GM19025 (cell line): ENCODE data around the gene ARHGEF12.

Source experiments
- ATAC-seq: cut with Tn5 transposase; IDR thresholded peaks from one replicate; pipeline ENCODE4 v1.9.1; 2021; ENCODE audit warnings: mild to moderate bottlenecking, low read depth, moderate library complexity; ENCODE audit not compliant: unreplicated experiment

The ARHGEF12 gene

DNA sequence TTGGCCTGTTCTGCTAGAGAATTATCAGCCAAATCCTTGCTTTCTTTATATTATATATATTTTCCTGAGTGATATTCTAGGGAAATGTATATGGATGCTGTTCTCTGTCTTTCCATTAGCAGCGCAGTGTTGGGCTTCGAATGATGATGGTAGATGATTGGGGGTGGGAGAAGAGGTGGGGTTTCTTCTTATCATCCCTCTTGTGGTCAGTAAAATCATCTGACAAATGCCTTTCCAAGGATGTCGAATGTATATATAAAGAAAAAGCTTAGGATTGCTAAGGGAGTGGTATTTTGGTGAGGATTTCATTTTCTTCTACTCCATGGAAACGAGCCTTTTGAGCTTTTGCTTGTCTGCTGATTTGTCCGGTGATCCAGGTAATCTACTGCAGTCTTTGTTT lies 48.9 kb downstream of the ARHGEF12 start:
- no peak for ATAC-seq

DNA sequence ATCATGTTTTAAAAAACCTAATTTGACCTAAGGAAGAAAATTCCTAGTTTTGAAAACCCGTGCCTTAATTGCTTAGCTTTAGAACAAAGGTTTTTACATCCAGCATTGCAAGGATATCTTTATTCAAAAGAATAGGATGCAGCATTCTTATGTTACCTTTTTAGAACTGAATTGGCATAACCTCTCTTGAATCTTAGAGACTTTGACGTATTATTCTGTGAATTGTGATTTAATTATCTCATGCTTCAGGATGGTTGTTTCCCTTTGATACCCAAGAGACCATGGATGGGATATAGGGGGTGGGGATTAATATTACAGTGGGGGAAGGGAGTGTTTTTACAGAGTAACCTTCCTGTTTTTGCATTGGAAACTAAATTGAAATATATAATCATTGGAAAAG lies 49.4 kb downstream of the ARHGEF12 start:
- no peak for ATAC-seq

DNA sequence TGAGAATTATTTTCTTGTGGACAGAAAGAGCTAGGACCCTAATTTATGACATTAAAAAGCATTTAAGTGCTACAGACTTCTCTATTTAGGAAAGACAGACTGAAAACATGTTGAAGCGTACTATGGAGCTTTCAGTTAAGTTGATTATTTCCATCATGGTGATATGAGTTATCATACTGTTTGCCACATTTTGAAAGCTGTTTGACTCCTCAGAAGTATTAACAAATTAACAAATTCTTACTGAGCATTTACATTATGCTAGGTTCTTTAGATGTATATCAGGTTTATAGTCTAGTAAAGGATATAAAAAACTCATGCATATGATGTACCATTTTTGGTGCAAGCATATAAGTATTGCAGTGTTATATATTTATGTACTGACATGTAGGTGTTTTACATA lies 50.1 kb downstream of the ARHGEF12 start:
- no peak for ATAC-seq

DNA sequence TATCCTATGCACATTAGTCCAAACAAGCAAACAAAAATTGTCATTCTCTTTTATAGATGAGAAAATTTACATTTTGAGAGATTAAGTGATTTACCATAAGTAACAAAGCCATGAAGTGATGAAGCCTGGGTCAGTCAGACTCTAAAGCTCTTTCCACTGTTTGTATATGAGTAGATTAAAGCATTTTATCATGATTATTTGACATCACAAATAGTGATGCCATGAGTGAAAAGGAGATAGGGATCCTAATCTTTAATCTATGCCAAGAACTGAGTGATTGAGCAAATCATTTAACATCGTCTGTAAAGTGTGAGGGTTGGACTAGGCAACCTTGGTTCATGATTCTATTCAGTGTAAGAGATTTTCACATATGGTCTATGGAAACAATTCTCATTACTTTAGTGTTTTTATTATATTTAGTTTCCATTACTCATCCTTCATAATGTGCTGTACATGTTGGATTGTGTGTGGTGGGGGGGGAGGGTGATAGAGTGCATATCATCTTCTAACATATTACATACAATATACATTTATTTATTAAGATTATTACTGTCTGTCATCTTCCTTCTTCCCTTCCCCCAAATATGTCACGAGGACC lies 50.7 kb downstream of the ARHGEF12 start:
- ATAC-seq, result no peak

DNA sequence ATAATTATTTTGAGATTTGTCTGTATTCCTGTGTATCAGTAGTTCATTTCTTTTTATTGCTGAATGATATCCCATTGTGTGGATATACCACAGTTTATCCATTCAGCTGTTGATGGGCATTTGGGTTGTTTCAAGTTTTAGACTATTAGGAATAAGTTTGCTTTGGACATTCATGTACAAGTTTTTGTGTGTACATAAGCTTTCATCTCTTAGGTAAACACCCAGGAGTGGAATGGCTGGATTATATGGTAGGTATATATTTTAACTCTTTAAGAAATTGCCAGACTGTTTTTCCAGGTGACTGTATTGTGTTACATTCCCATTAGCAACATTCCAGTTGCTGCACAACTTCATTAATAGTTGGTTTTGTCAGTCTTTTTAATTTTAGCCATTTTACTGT lies 52.0 kb downstream of the ARHGEF12 start:
- ATAC-seq, result no peak

DNA sequence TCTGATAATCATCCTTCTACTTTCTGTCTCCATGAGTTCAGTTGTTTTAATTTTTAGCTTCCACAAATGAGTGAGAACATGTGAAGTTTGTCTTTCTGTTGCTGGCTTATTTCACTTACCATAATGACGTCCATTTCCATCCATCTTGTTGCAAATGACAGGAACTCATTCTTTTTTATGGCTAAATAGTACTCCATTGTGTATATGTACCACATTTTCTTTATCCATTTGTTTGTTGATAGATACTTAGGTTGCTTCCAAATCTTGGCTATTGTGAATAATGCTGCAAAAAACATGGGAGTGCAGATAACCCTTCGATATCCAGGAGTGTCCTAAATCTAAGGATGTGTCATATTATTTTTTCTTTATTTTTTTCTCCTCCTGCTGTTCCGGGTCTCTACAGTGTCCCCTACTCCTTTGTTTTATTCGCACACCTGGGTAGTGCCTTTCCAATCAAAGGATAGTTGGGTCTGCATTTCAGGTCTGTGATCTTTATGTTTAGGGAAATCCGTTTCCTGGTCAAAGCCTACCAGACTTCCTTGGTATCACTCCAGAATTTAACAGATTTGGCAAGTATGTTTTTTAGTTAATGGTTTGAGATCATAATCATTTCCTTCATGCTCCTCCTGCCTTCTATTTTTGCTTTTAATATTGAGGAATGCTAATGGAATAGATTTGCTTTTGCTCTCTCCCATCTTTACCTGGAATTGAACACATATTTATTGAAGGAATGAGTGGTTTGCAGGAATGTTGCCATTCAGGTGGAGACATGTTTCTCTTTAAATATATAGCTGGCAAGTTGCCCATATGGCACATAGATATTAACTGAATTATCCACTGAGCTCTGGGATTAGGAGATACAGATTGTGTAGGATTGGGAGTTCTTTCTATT lies 53.7 kb downstream of the ARHGEF12 start:
- no peak for ATAC-seq

DNA sequence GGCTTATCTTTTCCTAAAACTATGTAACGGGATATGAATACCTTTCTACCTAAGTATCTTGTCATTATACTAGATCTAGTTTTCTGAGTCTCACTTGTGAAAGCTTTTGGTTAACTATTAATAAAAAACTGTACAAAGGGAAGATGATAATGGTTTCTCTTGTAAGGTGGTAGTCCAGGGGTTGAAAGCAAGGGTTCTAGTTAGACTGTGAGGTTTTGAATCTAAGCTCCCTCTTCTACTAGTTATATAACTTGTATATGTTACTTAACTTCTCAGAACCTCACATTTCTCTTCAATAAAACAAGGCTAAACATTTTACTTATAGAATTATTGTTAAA lies 54.3 kb downstream of the ARHGEF12 start:
- no peak for ATAC-seq

DNA sequence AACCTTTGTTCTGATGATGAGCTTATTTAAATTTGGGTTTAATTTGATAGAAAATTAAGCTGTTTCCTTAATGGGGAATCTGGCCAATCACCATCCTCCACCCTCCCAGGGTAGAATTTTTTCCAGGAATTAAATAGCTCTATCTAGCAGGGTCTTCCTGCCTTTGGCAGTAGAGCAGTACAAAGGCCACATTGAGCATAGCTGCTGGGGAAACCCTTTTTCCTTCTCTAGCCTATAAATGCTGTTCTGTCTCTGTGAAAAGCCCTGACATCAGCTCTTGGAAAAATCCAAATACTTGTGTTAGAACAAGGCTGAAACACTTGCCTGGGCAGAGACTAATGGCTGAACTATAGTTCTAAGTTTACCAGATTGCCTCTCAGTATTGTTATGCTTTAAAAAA lies 55.1 kb downstream of the ARHGEF12 start:
- ATAC-seq, result no peak

DNA sequence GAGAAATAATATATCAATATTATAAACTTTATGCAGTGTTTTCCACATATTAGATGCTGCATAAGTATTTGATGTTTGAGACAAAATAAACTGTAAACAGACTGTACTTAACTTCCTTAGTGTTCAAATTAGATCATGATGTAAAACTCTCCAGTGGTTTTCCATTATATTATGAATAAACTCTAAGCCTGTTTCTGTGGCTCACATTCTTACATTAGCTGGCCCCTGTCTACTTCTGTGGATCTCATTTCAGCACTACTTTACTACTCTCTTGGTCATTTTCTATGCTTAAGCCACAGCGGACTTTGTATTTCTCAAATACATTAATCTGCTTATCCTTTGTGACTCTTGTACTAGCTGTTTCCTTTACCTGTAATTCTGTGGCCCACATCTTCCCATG lies 55.6 kb downstream of the ARHGEF12 start:
- no peak for ATAC-seq

DNA sequence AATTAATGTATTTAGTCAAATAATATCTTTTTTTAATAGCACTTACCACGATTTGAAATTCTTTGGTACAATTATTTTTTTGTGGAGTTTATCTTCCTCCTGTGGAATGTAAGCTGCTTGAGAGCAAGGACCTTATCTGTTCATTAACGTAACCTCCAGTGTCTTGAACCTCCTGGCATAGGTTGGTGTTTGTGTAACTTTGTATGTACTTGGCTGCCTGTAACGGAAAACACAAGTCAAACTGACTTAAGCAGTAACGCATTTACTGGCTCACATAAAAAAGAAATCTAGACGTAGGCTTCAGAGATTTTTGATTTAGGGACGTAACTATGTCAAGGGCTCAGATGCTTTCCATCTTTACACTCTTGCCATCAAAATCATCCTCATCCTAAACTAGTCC lies 56.1 kb downstream of the ARHGEF12 start:
- ATAC-seq, result no peak

DNA sequence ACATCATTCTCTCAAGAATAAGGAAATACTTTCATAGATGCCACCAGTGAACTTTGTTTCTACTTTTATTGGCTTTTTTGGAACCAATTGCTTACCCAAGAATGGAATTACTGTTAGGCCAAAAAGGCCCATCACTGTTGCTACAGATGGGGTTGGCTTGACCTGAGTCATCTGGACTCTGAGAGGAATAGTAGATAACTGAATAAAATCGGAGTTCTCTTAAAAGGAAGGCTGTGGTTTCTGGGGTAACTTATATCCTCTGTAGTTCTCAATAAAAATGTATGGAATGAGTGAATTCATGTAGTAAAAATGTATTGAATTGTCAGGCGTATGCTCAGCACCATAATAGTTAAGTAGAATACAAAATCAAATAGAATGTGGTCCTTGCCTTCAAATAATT lies 56.6 kb downstream of the ARHGEF12 start:
- ATAC-seq, result no peak

DNA sequence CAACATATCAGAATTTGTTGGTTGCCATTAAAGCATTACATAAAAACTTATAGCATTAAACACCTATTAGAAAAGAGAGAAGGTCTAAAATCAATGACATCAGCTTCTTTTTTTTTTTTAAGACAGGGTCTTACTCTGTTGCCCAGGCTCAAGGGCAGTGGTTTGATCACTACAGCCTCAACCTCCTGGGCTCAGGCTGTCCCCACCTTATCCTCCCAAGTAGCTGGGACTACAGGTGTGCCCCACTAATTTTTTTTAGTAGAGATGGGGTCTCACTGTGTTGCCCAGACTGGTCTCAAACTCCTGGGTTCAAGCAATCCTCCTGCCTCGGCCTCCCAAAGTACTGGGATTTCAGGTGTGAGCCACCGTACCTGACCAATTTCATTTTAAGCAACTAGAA lies 57.9 kb downstream of the ARHGEF12 start:
- ATAC-seq, result no peak

DNA sequence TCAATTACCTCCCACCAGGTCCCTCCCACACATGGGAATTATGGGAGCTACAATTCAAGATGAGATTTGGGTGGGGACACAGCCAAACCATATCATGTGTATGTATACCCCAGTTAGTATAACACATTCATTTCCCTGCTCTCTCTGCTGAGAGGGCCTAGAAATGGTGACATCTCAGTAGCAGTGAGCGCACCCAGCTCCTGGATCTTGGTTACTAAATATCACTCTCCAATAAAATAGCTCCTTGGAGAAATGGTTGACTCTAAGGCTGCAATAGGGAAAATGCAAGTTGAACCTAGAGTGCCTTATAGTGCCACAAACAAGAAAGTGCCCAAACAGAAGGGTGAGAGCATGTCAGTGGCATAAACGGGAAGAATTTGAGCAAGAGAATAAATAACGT lies 59.6 kb downstream of the ARHGEF12 start:
- ATAC-seq, result no peak

DNA sequence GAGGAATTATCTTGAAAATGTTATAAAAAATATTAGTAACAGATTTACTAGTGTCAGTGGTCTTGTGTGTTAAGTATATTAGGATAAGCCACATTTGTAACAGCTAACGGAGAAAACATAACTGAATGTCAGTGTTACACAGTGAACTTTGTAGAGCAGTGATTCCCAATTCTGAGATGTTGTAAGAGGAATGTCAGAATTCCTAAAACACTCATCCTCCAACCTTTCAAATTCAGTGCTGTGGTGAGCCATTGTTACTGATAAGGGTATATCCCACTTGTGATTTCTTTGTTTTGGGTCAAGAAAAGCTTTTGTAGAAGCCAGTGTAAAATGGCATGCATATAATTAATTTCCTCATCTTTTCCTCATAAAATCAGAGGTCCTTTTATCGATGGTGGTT lies 61.9 kb downstream of the ARHGEF12 start:
- ATAC-seq, result no peak

DNA sequence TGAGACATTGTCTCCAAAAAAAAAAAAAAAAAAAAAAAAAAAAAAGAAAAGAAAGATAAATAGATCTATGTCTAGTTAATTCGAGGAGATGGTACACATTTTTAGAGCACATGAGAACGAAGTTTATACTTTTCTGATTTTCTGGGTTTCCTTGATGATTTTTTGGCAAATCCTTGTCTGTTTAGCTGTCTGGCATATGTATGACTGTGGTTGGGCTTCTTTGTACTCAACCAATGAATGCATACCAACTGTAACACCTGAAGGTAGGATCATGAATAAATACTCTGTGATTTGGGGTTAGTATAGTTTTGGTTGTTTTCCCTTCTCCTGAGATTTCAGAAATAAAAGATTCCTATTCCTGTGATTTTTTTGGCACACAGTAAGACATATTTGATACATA lies 63.1 kb downstream of the ARHGEF12 start:
- no peak for ATAC-seq

DNA sequence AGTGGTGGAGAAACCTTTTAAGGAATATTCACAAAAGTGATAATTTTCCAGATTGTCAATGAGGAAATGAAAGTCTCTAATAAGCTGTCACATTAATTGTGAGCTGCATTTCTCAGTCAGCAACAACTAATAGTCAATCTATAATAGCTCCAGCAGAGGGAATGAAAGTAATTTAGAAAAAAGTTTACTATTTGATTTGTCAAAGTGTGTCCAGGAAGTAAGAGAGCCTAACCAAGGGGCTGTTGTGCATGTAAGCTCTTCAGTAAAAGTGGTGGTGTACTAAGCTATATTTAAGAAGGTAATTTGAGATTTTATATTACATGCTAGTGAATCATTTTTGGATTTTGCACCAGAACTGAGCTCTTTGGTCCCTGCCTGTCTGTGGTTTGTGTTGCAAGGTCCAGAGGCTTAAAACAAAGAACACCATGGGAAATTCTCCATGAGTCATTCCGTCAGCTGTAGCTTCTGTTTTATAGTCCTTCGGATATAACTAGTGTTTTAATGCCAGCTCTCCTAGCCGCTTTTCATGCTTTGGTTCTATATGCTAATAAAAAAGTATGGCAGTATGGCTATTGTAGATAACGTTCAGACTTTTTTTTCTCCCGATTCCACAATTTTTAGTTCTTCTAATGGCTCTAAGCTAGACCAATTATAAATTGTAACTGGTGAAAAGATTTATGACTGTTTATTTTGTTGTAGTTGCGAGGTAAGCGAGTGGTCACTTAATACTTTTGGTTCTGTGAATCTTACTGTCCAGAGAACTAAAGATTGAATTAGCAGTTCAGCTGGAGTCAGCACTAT lies 64.6 kb downstream of the ARHGEF12 start:
- ATAC-seq, result no peak

DNA sequence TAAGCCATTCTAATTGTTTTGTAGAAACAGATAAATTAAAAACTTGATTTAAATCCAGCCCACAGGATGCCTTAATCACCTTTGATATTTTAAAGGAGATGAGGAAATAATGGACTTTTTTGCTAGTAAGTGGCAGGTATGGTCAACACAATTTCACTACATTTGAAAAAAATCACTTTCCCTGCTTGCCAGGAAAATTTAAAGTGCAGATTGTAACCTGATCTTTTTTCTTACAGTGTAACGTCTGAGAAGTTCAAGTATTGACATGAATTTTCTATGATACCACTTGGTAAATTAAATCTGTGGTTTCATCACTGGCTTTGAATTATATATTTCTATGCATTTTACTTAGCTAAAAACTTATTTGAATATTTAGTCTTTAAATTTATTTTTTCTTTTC lies 65.3 kb downstream of the ARHGEF12 start:
- ATAC-seq, result no peak

DNA sequence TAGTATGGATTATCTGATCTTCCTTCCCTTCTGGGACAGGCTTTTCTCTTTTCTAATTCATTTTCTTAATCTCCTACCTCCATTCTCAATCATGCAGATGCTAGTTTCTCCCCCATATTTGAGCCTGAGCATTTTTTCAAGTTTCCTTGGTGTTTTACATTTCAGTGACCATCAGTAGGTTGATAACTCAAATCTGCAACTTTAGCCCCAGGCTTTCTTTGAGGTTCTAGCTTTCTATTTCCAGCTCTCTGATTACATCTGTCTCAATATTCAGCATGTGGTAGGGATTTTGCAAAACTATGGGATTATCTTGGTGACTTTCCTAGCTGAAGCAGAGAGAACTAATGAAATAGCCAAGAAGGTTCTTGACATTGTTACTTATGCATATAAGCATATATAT lies 67.8 kb downstream of the ARHGEF12 start:
- ATAC-seq, result no peak

DNA sequence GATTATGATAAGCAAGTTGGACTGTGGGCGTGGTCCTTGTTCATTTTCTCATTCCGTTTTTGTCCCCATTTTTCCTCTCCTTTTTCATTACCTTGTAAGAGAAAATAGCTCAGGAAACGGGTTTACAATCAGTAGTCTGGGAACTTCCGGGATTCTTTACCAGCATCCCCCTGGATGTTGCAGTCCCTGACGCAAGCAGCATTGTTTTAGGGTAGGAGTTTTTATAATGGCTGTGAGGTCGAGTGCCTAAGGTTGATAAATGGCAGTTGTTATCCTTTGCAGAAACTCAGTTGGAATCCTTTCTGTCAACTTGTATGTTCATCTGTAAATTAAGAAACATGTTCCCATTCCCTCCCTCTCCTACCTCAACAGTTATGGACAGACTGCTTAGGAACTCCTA lies 68.3 kb downstream of the ARHGEF12 start:
- ATAC-seq, result no peak

DNA sequence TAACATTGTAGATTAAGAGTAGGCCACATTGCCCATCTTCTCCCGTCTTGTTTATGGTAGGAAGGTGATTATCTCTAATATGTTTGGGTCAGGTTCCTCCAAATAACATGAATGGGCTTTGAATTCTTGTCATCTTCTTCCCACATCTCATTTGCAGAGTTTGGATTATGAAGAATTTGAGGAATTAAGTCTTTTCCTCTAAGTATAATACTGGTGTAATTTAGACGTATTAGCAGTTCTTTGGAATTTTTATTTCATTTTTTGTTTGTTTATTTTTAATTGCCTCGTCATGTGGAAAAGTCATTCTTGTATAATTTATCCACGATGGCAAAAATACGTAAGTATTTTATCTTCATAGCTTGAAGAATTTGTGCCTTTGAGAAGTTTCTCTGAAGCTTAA lies 73.4 kb downstream of the ARHGEF12 start:
- no peak for ATAC-seq

DNA sequence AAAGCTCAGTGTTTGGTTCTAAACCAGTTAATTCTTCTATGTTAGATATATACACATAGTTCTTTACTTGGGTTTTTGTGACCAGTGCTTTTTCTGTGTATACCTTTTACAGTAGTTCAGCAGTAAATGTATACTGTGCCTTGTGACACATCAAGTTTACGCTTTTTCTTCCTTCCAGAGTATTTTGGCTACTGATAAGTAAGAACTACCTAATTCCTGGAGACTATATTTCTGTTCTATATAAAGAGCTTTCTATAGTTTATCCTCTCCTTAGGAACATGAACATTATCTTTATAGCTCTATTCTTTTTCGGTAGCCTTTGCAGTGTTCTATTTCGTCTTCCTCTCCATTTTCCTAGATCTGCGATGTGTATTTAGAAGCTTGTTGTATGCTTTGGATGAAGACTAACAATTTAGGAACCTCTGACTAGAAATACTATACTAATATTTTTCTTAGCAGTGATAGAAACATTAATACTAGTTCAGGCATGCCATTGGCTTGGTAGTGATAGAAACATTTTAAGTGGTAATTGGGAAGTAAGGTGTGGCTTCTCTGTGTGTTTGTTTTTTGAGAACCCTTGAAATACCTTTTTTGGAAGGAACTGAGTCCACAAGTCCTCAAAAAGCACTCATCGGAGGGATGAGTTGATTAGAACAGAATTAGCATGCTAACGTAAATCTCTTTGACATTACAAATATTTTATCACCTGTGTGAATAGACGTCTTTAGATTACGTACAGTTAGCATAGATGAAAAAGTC lies 74.6 kb downstream of the ARHGEF12 start:
- no peak for ATAC-seq
